HFFc6 (cell line): Measurements from ENCODE around the gene PMIS2. TPM values are rescaled to one million over a fixed set of nuclear protein-coding genes. Genes with fewer than 3 reads are reported as not detected.

Experiments
- DNase-seq: peaks from one replicate; pipeline ENCODE4 v3.0.0-alpha.2; 2018
- H3K27ac Mint-ChIP-seq: 2 replicates; pipeline ENCODE4 v1.8.0; 2020; ENCODE audit warnings: mild to moderate bottlenecking, mixed read lengths
- H3K27me3 Mint-ChIP-seq: 2 replicates; pipeline ENCODE4 v1.8.0; 2021; ENCODE audit warnings: mild to moderate bottlenecking, moderate library complexity, mixed read lengths; ENCODE audit not compliant: insufficient read depth
- H3K36me3 Mint-ChIP-seq: 2 replicates; pipeline ENCODE4 v1.8.0; 2021; ENCODE audit warnings: low read depth, mixed read lengths
- H3K4me1 Mint-ChIP-seq: 2 replicates; pipeline ENCODE4 v1.8.0; 2020; ENCODE audit warnings: low read depth, mixed read lengths
- H3K4me3 Mint-ChIP-seq: 2 replicates; pipeline ENCODE4 v1.8.0; 2020; ENCODE audit warnings: mild to moderate bottlenecking, moderate library complexity, mixed read lengths
- H3K9me3 Mint-ChIP-seq: 2 replicates; pipeline ENCODE4 v1.8.0; 2020; ENCODE audit warnings: mild to moderate bottlenecking, mixed read lengths
- total RNA-seq, 6 experiments: library from RNA; stranded (reverse); fragmentation: NEBNext Ultra II Directional; extraction: Animal tissue kit (Norgen Biotek cat#: 25700); gene quantifications; 2 replicates in 1 of 6; 3 replicates in 5 of 6; pipeline ENCODE4 v1.2.3, GENCODE V29; 2021
- TF ChIP-seq, protein P1 (sequence below): fragments of 200-600 bp; sonication (generic); IDR thresholded peaks from 2 replicates; pipeline ENCODE4 v1.5.0; 2021; ENCODE audit warnings: antibody characterized with exemption, mild to moderate bottlenecking

The PMIS2 gene
- total RNA-seq, 6 experiments from 2014 or later = not detected

DNA sequence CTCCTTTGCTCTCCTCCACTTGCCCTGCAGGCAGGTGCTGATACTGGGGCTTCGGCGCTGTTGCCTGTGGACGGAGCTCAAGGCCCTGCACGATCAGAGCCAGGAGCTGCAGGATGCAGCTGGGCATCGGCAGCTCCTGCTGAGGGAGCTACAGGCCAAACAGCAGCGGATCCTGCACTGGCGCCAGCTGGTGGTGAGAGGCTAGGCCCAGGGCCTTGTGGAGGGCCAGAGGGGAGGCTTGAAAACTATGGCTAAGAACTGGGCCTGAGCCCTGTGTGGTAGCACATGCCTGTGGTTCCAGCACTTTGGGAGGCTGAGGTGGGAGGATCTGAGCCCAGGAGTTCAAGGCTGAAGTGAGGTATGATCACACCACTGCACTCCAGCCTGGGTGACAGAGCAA, 32.9 kb downstream of the PMIS2 start:
- H3K4me1 Mint-ChIP-seq = no peaks in the 10 kb centered on the region
- H3K27ac Mint-ChIP-seq = no peak overlapping the region
- no peaks in the 10 kb centered on the region for H3K9me3 Mint-ChIP-seq
- TF ChIP-seq, protein P1, sequence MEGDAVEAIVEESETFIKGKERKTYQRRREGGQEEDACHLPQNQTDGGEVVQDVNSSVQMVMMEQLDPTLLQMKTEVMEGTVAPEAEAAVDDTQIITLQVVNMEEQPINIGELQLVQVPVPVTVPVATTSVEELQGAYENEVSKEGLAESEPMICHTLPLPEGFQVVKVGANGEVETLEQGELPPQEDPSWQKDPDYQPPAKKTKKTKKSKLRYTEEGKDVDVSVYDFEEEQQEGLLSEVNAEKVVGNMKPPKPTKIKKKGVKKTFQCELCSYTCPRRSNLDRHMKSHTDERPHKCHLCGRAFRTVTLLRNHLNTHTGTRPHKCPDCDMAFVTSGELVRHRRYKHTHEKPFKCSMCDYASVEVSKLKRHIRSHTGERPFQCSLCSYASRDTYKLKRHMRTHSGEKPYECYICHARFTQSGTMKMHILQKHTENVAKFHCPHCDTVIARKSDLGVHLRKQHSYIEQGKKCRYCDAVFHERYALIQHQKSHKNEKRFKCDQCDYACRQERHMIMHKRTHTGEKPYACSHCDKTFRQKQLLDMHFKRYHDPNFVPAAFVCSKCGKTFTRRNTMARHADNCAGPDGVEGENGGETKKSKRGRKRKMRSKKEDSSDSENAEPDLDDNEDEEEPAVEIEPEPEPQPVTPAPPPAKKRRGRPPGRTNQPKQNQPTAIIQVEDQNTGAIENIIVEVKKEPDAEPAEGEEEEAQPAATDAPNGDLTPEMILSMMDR = peak; percentile 21; the same call in 1 of the 2 replicates
- no peaks in the 10 kb centered on the region for H3K27me3 Mint-ChIP-seq
- H3K4me3 Mint-ChIP-seq = no peak overlapping the region
- H3K36me3 Mint-ChIP-seq = no peaks in the 10 kb centered on the region
- no peak for DNase-seq

GRCh38 chr19:35619290-35619923, 33.4 kb downstream of the PMIS2 start:
- H3K9me3 Mint-ChIP-seq = no peaks in the 10 kb centered on the region
- H3K4me1 Mint-ChIP-seq = no peaks in the 10 kb centered on the region
- DNase-seq = no peak
- no peaks in the 10 kb centered on the region for H3K36me3 Mint-ChIP-seq
- no peak overlapping the region for H3K27ac Mint-ChIP-seq
- TF ChIP-seq, protein P1 = no peak
- no peak overlapping the region for H3K4me3 Mint-ChIP-seq
- no peaks in the 10 kb centered on the region for H3K27me3 Mint-ChIP-seq

DNA sequence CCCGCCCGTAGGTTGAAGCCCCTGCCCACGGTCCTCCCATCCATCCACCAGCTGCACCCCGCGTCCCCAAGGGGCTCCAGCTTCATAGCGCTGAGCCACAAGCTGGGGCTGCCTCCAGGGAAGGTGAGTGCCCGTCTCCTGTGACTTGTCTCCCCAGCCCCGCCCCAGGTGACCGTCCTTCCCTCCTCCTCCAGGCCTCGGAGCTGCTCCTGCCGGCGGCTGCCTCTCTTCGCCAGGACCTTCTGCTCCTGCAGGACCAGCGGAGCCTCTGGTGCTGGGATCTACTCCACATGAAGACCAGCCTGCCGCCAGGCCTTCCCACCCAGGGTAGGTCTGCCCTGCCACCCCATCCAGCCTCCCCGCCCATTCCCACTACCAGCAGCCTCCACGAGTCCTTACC, 34.0 kb downstream of the PMIS2 start:
- H3K4me1 Mint-ChIP-seq = no peaks in the 10 kb centered on the region
- H3K4me3 Mint-ChIP-seq = no peak overlapping the region
- TF ChIP-seq, protein P1 = no peak
- DNase-seq = no peak
- no peak overlapping the region for H3K27ac Mint-ChIP-seq
- H3K9me3 Mint-ChIP-seq = no peaks in the 10 kb centered on the region
- no peaks in the 10 kb centered on the region for H3K36me3 Mint-ChIP-seq
- H3K27me3 Mint-ChIP-seq = no peaks in the 10 kb centered on the region

DNA sequence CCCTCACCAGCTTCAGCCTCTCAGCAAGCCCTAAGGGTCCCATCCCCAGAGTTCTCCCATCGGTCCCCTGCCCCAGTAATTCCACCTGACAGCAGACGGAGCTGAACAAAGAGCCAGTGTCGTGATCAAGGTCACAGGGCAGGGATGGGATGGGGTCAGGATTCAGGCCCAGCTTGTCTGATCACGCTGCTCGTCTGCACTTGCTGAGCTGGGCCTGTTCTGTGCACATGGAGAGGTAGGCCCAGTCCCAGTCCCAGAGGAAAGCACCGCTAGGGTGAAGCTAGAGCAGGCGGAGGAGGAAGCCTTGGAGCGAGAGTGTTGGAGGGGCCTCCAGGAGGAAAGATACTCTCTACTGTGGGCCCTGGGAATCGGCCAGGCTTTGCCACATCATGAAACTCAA, 35.7 kb downstream of the PMIS2 start:
- H3K9me3 Mint-ChIP-seq = no peaks in the 10 kb centered on the region
- H3K4me3 Mint-ChIP-seq = no peak overlapping the region
- H3K27ac Mint-ChIP-seq = no peak overlapping the region
- H3K36me3 Mint-ChIP-seq = no peaks in the 10 kb centered on the region
- H3K27me3 Mint-ChIP-seq = no peaks in the 10 kb centered on the region
- H3K4me1 Mint-ChIP-seq = no peaks in the 10 kb centered on the region
- TF ChIP-seq, protein P1 = no peak
- DNase-seq = no peak

DNA sequence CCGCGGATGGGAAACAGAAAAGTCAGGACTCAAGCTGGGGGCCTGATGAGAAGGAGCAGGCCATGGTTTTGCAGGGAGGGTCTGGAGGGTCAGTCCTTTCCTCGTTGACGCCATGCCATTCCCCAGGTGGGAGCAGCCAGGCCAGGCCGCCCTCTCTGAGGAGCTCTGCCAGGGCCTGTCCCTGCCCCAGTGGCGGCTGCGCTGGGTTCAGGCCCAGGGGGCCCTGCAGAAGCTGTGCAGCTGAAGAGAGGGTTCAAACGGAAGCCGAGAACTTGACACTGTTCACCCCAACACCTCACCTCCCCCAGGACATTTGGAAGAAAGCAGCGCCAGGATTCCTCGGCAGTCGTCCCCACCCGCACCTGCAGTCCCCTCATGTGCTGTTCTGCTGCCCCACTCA, 36.8 kb downstream of the PMIS2 start:
- DNase-seq = no peak
- no peak overlapping the region for H3K27ac Mint-ChIP-seq
- no peaks in the 10 kb centered on the region for H3K4me1 Mint-ChIP-seq
- no peaks in the 10 kb centered on the region for H3K9me3 Mint-ChIP-seq
- no peaks in the 10 kb centered on the region for H3K36me3 Mint-ChIP-seq
- H3K27me3 Mint-ChIP-seq = no peaks in the 10 kb centered on the region
- TF ChIP-seq, protein P1 = no peak
- H3K4me3 Mint-ChIP-seq = no peak overlapping the region
